Peyer's patch (tissue), 4 donors: ENCODE results near the gene P2RY11. TPM values are rescaled to one million over a fixed set of nuclear protein-coding genes. Genes with fewer than 3 reads are reported as not detected.

Source experiments
- DNase-seq, 3 donors: peaks; one replicate each; pipeline ENCODE4 v3.0.0-alpha.2; 2017 to 2019
- H3K27ac ChIP-seq, 4 donors: fragments of 200-600 bp; sonication (generic); one replicate each; pipeline ENCODE4 v1.5.1; 2016 to 2019
- H3K27me3 ChIP-seq, 2 donors: fragments of 200-600 bp; sonication (generic); one replicate each; pipeline ENCODE4 v1.5.1; 2019
- H3K36me3 ChIP-seq, 3 donors: fragments of 200-600 bp; sonication (generic); one replicate each; pipeline ENCODE4 v1.5.1; 2016 to 2019
- H3K4me1 ChIP-seq, 4 donors: fragments of 200-600 bp; sonication (generic); one replicate each; pipeline ENCODE4 v1.5.1; 2016 to 2019
- H3K4me3 ChIP-seq, 4 donors: fragments of 200-600 bp; sonication (generic); 1 replicate in 3 of 4; 2 replicates in 1 of 4; pipeline ENCODE4 v1.5.1; 2016 to 2019; ENCODE audit warnings: mild to moderate bottlenecking in 1 of 4
- H3K9me3 ChIP-seq, 4 donors: fragments of 200-600 bp; sonication (generic); one replicate each; pipeline ENCODE4 v1.5.1; 2016 to 2019; ENCODE audit warnings: mild to moderate bottlenecking in 1 of 4
- POLR2A ChIP-seq, 2 donors: fragments of 450-650 bp; IDR thresholded peaks; one replicate each; pipeline ENCODE4 v1.5.1; 2017; ENCODE audit warnings: antibody characterized with exemption in 2 of 2, mild to moderate bottlenecking in 2 of 2, moderate library complexity in 2 of 2
- total RNA-seq, 4 donors: library from RNA; depleted of rRNA; stranded (reverse); fragments of >200 nt; gene quantifications; one replicate each; pipeline ENCODE4 v1.1.0, GENCODE V29; 2016
- TF ChIP-seq, protein P1 (sequence below), 6 experiments: fragments of 450-650 bp in 4 of 6; fragments of 200-600 bp in 2 of 6; sonication (generic) in 1 of 6; IDR thresholded peaks; one replicate each; pipeline ENCODE4 v1.5.1; 2017 to 2019; ENCODE audit warnings: antibody characterized with exemption in 6 of 6, mild to moderate bottlenecking in 3 of 6, moderate library complexity in 1 of 6

P2RY11 gene
- total RNA-seq, 4 donors from 2014 or later = 7.0 to 21.5 (median 11.6) TPM

DNA sequence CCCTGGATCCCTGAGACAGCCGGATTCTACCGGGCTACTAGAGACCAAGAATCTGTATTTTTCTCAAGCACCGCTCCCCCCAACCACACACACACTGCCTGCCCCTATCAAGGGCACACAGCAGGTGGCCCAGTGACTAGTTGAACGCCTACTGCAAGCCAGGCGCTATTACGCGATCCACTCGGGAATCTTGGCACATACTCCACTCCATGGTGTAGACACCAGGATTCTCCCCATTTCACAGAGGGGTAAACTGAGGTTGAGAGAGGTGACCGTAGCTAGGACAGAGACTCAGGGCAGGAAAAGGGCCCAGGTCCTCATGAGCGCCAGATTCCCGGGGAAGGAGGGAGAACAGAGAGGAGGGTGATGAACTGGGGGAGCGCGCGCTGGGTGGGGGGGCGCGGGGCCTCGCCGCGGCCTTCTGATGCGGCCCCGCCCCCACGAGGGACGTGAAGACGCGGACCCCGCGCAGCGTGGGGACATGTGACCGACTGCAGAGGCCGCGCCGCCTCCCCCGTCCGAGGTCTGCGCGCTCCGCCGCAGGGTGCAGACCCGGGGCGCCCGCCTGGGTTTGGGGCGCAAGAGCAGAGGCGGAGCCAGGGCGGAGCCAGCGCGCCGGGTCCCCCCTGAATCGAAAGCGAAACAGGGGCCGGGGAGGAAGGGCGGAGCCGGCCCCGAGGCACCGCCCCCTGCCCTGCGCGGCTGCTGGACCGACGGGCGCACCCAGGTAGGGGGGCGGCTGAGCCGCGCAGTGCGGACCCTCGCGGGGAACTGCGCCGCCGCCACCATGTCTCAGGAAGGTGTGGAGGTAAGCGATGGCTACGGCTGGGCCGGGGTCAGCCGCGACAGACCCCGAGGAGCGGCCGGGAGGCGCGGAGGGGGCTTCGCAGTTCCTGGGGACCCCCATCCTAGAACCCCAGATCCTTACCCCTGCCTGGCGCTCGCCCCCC, 25.6 kb upstream of the P2RY11 start, which contains the start of gene SHFL:
Gene SHFL (plus strand): TSS at position 677 of the 950 bp plus-strand sequence. CDS start 111 bp downstream, at position 788.
- TF ChIP-seq, protein P1, sequence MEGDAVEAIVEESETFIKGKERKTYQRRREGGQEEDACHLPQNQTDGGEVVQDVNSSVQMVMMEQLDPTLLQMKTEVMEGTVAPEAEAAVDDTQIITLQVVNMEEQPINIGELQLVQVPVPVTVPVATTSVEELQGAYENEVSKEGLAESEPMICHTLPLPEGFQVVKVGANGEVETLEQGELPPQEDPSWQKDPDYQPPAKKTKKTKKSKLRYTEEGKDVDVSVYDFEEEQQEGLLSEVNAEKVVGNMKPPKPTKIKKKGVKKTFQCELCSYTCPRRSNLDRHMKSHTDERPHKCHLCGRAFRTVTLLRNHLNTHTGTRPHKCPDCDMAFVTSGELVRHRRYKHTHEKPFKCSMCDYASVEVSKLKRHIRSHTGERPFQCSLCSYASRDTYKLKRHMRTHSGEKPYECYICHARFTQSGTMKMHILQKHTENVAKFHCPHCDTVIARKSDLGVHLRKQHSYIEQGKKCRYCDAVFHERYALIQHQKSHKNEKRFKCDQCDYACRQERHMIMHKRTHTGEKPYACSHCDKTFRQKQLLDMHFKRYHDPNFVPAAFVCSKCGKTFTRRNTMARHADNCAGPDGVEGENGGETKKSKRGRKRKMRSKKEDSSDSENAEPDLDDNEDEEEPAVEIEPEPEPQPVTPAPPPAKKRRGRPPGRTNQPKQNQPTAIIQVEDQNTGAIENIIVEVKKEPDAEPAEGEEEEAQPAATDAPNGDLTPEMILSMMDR (IDR thresholded peaks at IDR 0.05) = no peak
- peak; percentile 42 to 43 for TF ChIP-seq POLR2A (IDR thresholded peaks at IDR 0.05)
- H3K27ac ChIP-seq = peak within 1 kb of the TSS; percentile 86 to 92 (median 88)

DNA sequence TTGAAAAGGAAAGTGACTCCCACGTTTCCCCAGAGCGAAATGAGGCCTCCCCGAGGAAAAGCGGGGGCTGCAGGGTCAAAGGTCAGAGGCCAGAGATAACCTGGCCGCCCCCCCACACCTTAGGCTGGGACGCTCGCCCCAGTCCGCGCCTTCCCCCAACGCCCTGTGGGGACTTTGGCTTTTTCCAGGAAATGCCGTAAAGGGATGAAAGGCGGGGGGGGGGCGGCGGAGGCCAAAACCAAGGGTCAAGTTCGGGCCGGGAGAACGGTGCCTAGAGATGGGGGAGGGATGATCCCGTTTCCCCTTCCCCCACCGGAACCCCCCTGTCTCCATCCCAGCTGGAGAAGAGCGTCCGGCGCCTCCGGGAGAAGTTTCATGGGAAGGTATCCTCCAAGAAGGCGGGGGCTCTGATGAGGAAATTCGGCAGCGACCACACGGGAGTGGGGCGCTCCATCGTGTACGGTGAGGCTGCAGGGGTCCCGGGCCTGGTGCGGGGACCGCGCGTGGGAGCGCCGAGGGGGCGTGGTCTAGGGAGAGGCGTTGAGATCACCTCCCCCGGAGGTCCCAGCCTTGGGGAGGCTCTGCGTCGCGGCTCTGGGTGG, 24.8 kb upstream of the P2RY11 start:
- peak in 1 of 3 donors; percentile 60 for DNase-seq
- Histone ChIP-seq H3K27me3 (no peaks in the 10 kb centered on the region), H3K9me3 (no peaks in the 10 kb centered on the region), H3K36me3 (peaks cover 0 to 26% (median 0%) of the 10 kb centered on the region in 3 donors), H3K4me3 (peak overlapping the region; percentile 82 to 99 (median 92)), H3K4me1 (peaks cover 0 to 10% (median 4%) of the 10 kb centered on the region in 4 donors), H3K27ac (peak overlapping the region; percentile 86 to 92 (median 88))
- TF ChIP-seq, protein P1 (IDR thresholded peaks at IDR 0.05) = no peak
- no peak for TF ChIP-seq POLR2A (IDR thresholded peaks at IDR 0.05)

More for the DNA sequence above, 25.6 kb upstream of the P2RY11 start, which contains the start of gene SHFL:
- peak; percentile 82 to 94 (median 89) for DNase-seq
- Histone ChIP-seq H3K4me1 (peaks cover 0 to 10% (median 4%) of the 10 kb centered on the region in 4 donors), H3K4me3 (peak within 1 kb of the TSS; percentile 82 to 99 (median 92)), H3K9me3 (no peaks in the 10 kb centered on the region), H3K36me3 (peaks cover 0 to 21% (median 0%) of the 10 kb centered on the region in 3 donors), H3K27me3 (no peaks in the 10 kb centered on the region)

DNA sequence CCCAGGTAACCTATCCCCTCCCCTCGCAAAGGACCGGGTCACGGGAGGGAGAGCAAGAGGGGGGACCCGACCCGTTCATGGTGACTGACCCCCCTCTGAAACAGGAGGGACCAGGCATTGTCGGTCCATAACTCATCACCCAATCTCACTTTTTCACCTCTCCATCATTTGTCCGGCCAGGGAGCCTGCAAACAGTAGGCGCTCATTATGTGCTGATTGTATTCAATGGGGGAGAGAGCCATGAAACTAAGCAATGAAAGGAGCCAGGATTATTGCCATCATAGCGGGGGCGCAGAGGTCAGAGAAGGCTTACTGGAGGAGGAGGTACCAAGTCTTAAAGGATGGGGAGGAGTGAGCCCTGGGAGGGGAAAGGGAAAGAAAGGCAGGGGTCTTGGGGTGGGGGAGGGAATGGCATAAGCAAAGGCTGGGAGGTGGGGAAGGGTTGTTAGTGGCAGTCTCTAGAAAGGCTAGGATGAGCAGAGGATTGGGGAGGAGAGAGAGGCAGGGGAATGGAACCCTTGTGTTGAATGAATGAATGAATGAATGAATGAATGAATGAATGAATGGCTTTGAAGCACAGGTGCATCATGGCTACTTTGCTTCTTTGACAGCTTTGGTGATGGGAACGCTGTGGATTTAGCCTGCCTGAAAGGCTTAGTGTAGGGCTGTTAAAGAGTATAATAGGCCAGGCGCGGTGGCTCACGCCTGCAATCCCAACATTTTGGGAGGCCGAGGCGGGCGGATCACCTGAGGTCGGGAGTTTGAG, 24.0 kb upstream of the P2RY11 start:
- Histone ChIP-seq H3K9me3 (no peaks in the 10 kb centered on the region), H3K27ac (peak overlapping the region; percentile 86 to 92 (median 88)), H3K4me3 (peak overlapping the region in 3 of 4 donors; percentile 82 to 99 (median 85)), H3K36me3 (peaks cover 0 to 34% (median 0%) of the 10 kb centered on the region in 3 donors), H3K4me1 (peaks cover 0 to 10% (median 4%) of the 10 kb centered on the region in 4 donors), H3K27me3 (no peaks in the 10 kb centered on the region)
- TF ChIP-seq, protein P1 (IDR thresholded peaks at IDR 0.05) = no peak
- TF ChIP-seq POLR2A (IDR thresholded peaks at IDR 0.05) = no peak
- DNase-seq = no peak

DNA sequence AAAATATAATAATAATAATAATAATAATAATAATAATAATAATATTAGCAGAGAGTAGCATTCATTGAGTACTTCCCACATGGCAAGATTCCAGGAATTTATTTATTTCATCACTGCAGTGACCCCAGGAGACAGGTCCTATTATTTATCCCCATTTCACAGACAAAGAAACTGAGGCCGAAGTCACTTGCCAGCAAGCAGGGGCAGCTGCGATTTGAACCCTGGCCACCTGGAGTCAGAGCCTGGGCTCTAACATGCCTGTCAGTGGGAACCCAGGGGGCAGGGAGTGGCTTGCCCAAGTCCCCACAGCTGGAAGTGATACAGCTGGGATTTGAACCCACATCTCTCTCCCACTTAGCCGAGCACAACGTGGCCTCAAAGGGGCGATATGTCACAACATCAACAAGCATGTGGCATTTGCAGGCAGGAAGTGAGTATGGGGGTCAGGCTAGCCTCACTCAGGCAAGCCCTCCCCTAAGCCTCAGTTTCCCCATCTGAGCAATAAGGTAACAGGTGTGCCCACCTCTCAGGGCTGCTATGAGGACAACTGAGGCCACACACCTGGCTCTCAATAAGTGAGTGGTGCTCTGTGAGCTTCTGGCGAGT, 22.4 kb upstream of the P2RY11 start:
- no peaks in the 10 kb centered on the region for H3K27me3 ChIP-seq
- H3K36me3 ChIP-seq = peaks cover 0 to 39% (median 0%) of the 10 kb centered on the region in 3 donors
- peaks cover 0 to 10% (median 4%) of the 10 kb centered on the region in 4 donors for H3K4me1 ChIP-seq
- no peak overlapping the region for H3K27ac ChIP-seq
- no peaks in the 10 kb centered on the region for H3K9me3 ChIP-seq
- no peak for TF ChIP-seq POLR2A (IDR thresholded peaks at IDR 0.05)
- TF ChIP-seq, protein P1 (IDR thresholded peaks at IDR 0.05) = no peak
- DNase-seq = no peak
- H3K4me3 ChIP-seq = no peak overlapping the region
